Mononuclear cell (primary cell): ENCODE measurements around the gene LAPTM5. TPM values are rescaled to one million over a fixed set of nuclear protein-coding genes. Genes with fewer than 3 reads are reported as not detected.
A peak's percentile ranks its signal among the peaks of the same experiment; 100 is the strongest.

ENCODE experiments used
- H3K27me3 ChIP-seq: 2 replicates; pipeline ENCODE4 v1.6.0; 2011; ENCODE audit warnings: low read length, control low read depth; ENCODE audit not compliant: insufficient read depth
- H3K4me1 ChIP-seq: 2 replicates; pipeline ENCODE4 v1.5.1; 2011; ENCODE audit warnings: mild to moderate bottlenecking, low read length, control low read depth; ENCODE audit not compliant: insufficient read depth
- H3K4me3 ChIP-seq: 2 replicates; pipeline ENCODE4 v1.5.1; 2011; ENCODE audit warnings: mild to moderate bottlenecking, low read length, moderate library complexity
- H3K9me3 ChIP-seq: 2 replicates; pipeline ENCODE4 v1.5.1; 2011; ENCODE audit warnings: low read depth, mild to moderate bottlenecking, control low read depth, low read length
- total RNA-seq: library from RNA; depleted of rRNA; stranded (reverse); fragments of >200 nt; gene quantifications from one replicate; pipeline ENCODE4 v1.2.3, GENCODE V29; 2012

Gene LAPTM5
- total RNA-seq, 1 donor, result 719 TPM

GRCh38 chr1:30719406-30720270 lies 37.9 kb downstream of the LAPTM5 start:
- Histone ChIP-seq H3K9me3 (no peaks in the 10 kb centered on the region), H3K4me1 (peaks cover 34% of the 10 kb centered on the region), H3K4me3 (peak overlapping the region; percentile 60), H3K27me3 (no peaks in the 10 kb centered on the region)

GRCh38 chr1:30718636-30719405 lies 38.8 kb downstream of the LAPTM5 start:
- Histone ChIP-seq H3K27me3 (no peaks in the 10 kb centered on the region), H3K4me3 (peak overlapping the region; percentile 60), H3K4me1 (peaks cover 30% of the 10 kb centered on the region), H3K9me3 (no peaks in the 10 kb centered on the region)

- no peaks in the 10 kb centered on the region for H3K27me3 ChIP-seq
- peaks cover 25% of the 10 kb centered on the region for H3K4me1 ChIP-seq
- peak overlapping the region; percentile 38 for H3K4me3 ChIP-seq
- no peaks in the 10 kb centered on the region for H3K9me3 ChIP-seq
Observed at GRCh38 chr1:30718091-30718635, 39.4 kb downstream of the LAPTM5 start.

GRCh38 chr1:30716646-30717045 lies 40.9 kb downstream of the LAPTM5 start:
- Histone ChIP-seq H3K4me1 (peaks cover 25% of the 10 kb centered on the region), H3K27me3 (no peaks in the 10 kb centered on the region), H3K9me3 (no peaks in the 10 kb centered on the region), H3K4me3 (no peak overlapping the region)

- H3K9me3 ChIP-seq, result no peaks in the 10 kb centered on the region
- no peak overlapping the region for H3K4me3 ChIP-seq
- H3K4me1 ChIP-seq, result peaks cover 25% of the 10 kb centered on the region
- H3K27me3 ChIP-seq, result no peaks in the 10 kb centered on the region
Observed at GRCh38 chr1:30715886-30716285, 41.7 kb downstream of the LAPTM5 start.

GRCh38 chr1:30715216-30715615 lies 42.4 kb downstream of the LAPTM5 start:
- Histone ChIP-seq H3K4me1 (peaks cover 20% of the 10 kb centered on the region), H3K27me3 (no peaks in the 10 kb centered on the region), H3K9me3 (no peaks in the 10 kb centered on the region), H3K4me3 (no peak overlapping the region)

- H3K4me1 ChIP-seq, result peaks cover 14% of the 10 kb centered on the region
- H3K9me3 ChIP-seq, result no peaks in the 10 kb centered on the region
- no peak overlapping the region for H3K4me3 ChIP-seq
- no peaks in the 10 kb centered on the region for H3K27me3 ChIP-seq
Observed at GRCh38 chr1:30714536-30715090, 43.0 kb downstream of the LAPTM5 start.

GRCh38 chr1:30714025-30714424 lies 43.5 kb downstream of the LAPTM5 start:
- peaks cover 8% of the 10 kb centered on the region for H3K4me1 ChIP-seq

GRCh38 chr1:30713311-30713710 lies 44.3 kb downstream of the LAPTM5 start:
- H3K4me1 ChIP-seq, result peaks cover 4% of the 10 kb centered on the region
- no peak overlapping the region for H3K4me3 ChIP-seq
- H3K27me3 ChIP-seq, result no peaks in the 10 kb centered on the region
- H3K9me3 ChIP-seq, result no peaks in the 10 kb centered on the region

More at GRCh38 chr1:30714025-30714424, 43.5 kb downstream of the LAPTM5 start:
- Histone ChIP-seq H3K9me3 (no peaks in the 10 kb centered on the region), H3K27me3 (no peaks in the 10 kb centered on the region), H3K4me3 (no peak overlapping the region)

GRCh38 chr1:30712583-30712982 lies 45.0 kb downstream of the LAPTM5 start:
- Histone ChIP-seq H3K9me3 (no peaks in the 10 kb centered on the region), H3K4me3 (no peak overlapping the region), H3K4me1 (peaks cover 4% of the 10 kb centered on the region), H3K27me3 (no peaks in the 10 kb centered on the region)

GRCh38 chr1:30710407-30710806 lies 47.2 kb downstream of the LAPTM5 start:
- Histone ChIP-seq H3K4me3 (no peak overlapping the region), H3K4me1 (no peaks in the 10 kb centered on the region), H3K9me3 (no peaks in the 10 kb centered on the region), H3K27me3 (no peaks in the 10 kb centered on the region)

- Histone ChIP-seq H3K4me3 (no peak overlapping the region), H3K27me3 (no peaks in the 10 kb centered on the region), H3K9me3 (no peaks in the 10 kb centered on the region), H3K4me1 (no peaks in the 10 kb centered on the region)
Observed at GRCh38 chr1:30708361-30708728, 49.2 kb downstream of the LAPTM5 start.

- no peaks in the 10 kb centered on the region for H3K9me3 ChIP-seq
- no peaks in the 10 kb centered on the region for H3K27me3 ChIP-seq
- no peak overlapping the region for H3K4me3 ChIP-seq
- no peaks in the 10 kb centered on the region for H3K4me1 ChIP-seq
Observed at GRCh38 chr1:30707412-30708360, 49.9 kb downstream of the LAPTM5 start.

- H3K9me3 ChIP-seq, result no peaks in the 10 kb centered on the region
- H3K4me3 ChIP-seq, result no peak overlapping the region
- no peaks in the 10 kb centered on the region for H3K27me3 ChIP-seq
- no peaks in the 10 kb centered on the region for H3K4me1 ChIP-seq
Observed at GRCh38 chr1:30706528-30706927, 51.0 kb downstream of the LAPTM5 start.
